K562 (cell line): ENCODE results near the gene USP5. TPM values are rescaled to one million over a fixed set of nuclear protein-coding genes. Genes with fewer than 3 reads are reported as not detected.
A peak's percentile ranks its signal among the peaks of the same experiment; 100 is the strongest.

Experiments
- BRF1 ChIP-seq: IDR thresholded peaks from 3 replicates; pipeline ENCODE4 v1.6.1; 2011; ENCODE audit warnings: borderline replicate concordance, mild to moderate bottlenecking; ENCODE audit not compliant: insufficient read length; ENCODE audit errors: extremely low read depth
- CBFA2T2 ChIP-seq: fragments of 450-650 bp; conservative IDR thresholded peaks from 2 replicates; pipeline ENCODE4 v1.6.1; 2017; ENCODE audit warnings: mild to moderate bottlenecking
- CREM ChIP-seq: IDR thresholded peaks from 2 replicates; pipeline ENCODE4 v1.6.1; 2014; ENCODE audit warnings: antibody characterized with exemption, low read depth
- DACH1 ChIP-seq: fragments of 450-650 bp; IDR thresholded peaks from 2 replicates; pipeline ENCODE4 v1.6.1; 2018; ENCODE audit not compliant: partially characterized antibody
- EP300 ChIP-seq: IDR thresholded peaks from 2 replicates; pipeline ENCODE4 v1.6.1; 2012; ENCODE audit warnings: low read length, improper control_type of control experiment
- FOXA1 ChIP-seq: fragments of 450-650 bp; IDR thresholded peaks from 2 replicates; pipeline ENCODE4 v1.6.1; 2016; ENCODE audit warnings: mild to moderate bottlenecking, borderline replicate concordance
- FOXJ3 ChIP-seq: sonication (generic); formaldehyde crosslinking; IDR thresholded peaks from 2 replicates; pipeline ENCODE4 v1.4.0; 2020; ENCODE audit warnings: mild to moderate bottlenecking, missing genetic modification reagents
- GMEB1 ChIP-seq: fragments of 250-450 bp; sonication (Bioruptor Pico); IDR thresholded peaks from 2 replicates; pipeline ENCODE4 v1.4.0; 2020; ENCODE audit warnings: mild to moderate bottlenecking
- HDAC6 ChIP-seq: IDR thresholded peaks from 2 replicates; pipeline ENCODE4 v1.6.1; 2012; ENCODE audit warnings: low read depth, mild to moderate bottlenecking, control low read depth, inconsistent platforms, low read length, moderate library complexity
- KDM4B ChIP-seq, 2 experiments: fragments of 450-650 bp in 1 of 2; sonication (generic) in 1 of 2; IDR thresholded peaks; 2 replicates each; pipeline ENCODE4 v1.6.1; 2016 to 2017; ENCODE audit warnings: borderline replicate concordance in 2 of 2, antibody characterized with exemption in 1 of 2, low read depth in 1 of 2, mild to moderate bottlenecking in 1 of 2
- MTA3 ChIP-seq: fragments of 450-650 bp; formaldehyde crosslinking; IDR thresholded peaks from 2 replicates; pipeline ENCODE4 v1.6.1; 2017; ENCODE audit warnings: mild to moderate bottlenecking, borderline replicate concordance
- RBM39 ChIP-seq: fragments of 200-400 bp; formaldehyde crosslinking; optimal IDR thresholded peaks from 2 replicates; pipeline ENCODE3; 2018; ENCODE audit warnings: low read depth, low read length
- STAT6 ChIP-seq: sonication (generic); formaldehyde crosslinking; IDR thresholded peaks from 2 replicates; pipeline ENCODE4 v1.8.1; 2023; ENCODE audit warnings: mild to moderate bottlenecking, missing genetic modification reagents
- TEAD4 ChIP-seq, 2 experiments: sonication (generic) in 1 of 2; formaldehyde crosslinking in 1 of 2; IDR thresholded peaks; 2 replicates each; pipeline versions ENCODE4 v1.6.1 to v1.8.0; 2012 to 2022; ENCODE audit warnings: borderline replicate concordance in 1 of 2, inconsistent platforms in 1 of 2, low read length in 1 of 2, mild to moderate bottlenecking in 1 of 2, missing genetic modification reagents in 1 of 2
- VEZF1 ChIP-seq: fragments of 200-800 bp; sonication (Bioruptor generic); IDR thresholded peaks from 2 replicates; pipeline ENCODE4 v1.6.1; 2017; ENCODE audit warnings: missing genetic modification characterization, missing compliant biosample characterization
- YY1 ChIP-seq, 3 experiments: IDR thresholded peaks; 2 replicates each; pipeline ENCODE4 v1.6.1; 2011; ENCODE audit warnings: low read length in 2 of 3, mild to moderate bottlenecking in 2 of 3, moderate library complexity in 2 of 3, borderline replicate concordance in 1 of 3, control low read depth in 1 of 3, low read depth in 1 of 3; ENCODE audit not compliant: insufficient read depth in 3 of 3, insufficient replicate concordance in 2 of 3, control insufficient read depth in 1 of 3, insufficient read length in 1 of 3; ENCODE audit errors: extremely low read depth in 1 of 3
- ZNF146 ChIP-seq: IDR thresholded peaks from one replicate; pipeline ENCODE4 v1.6.1; 2018; ENCODE audit warnings: missing compliant biosample characterization; ENCODE audit not compliant: unreplicated experiment
- ZNF263 ChIP-seq: sonication (generic); formaldehyde crosslinking; IDR thresholded peaks from 2 replicates; pipeline ENCODE4 v1.8.0; 2022; ENCODE audit warnings: mild to moderate bottlenecking, missing genetic modification reagents, borderline replicate concordance
- ZNF445 ChIP-seq: fragments of 250-450 bp; sonication (Bioruptor Pico); IDR thresholded peaks from 2 replicates; pipeline ENCODE4 v1.4.0; 2020; ENCODE audit warnings: low read depth, mild to moderate bottlenecking, moderate library complexity
- ZNF644 ChIP-seq: fragments of 200-800 bp; sonication (Bioruptor generic); IDR thresholded peaks from 2 replicates; pipeline ENCODE4 v1.6.1; 2016; ENCODE audit warnings: low read depth, missing genetic modification characterization, missing compliant biosample characterization
- ZNF717 ChIP-seq: fragments of 250-450 bp; sonication (Bioruptor Pico); IDR thresholded peaks from 2 replicates; pipeline ENCODE4 v1.5.0; 2021
- polyA plus RNA-seq, 8 experiments: library from polyadenylated mRNA; depleted of rRNA in 4 of 8; stranded (reverse) in 5 of 8; unstranded in 3 of 8; fragments of >200 nt; fragmentation: Nextera tagmentation in 2 of 8; fragmentation: Illumina TruSeq in 1 of 8; extraction: Ambion mirVana in 2 of 8; extraction: Trizol in 1 of 8; gene quantifications; 2 replicates each; pipeline versions ENCODE4 v1.2.1 to v1.2.3, GENCODE V29; 2011 to 2014; ENCODE audit warnings: inconsistent platforms in 1 of 8, missing spikeins in 1 of 8
- total RNA-seq, 7 experiments: library from RNA; depleted of rRNA in 6 of 7; stranded (reverse); fragments of >200 nt in 6 of 7; fragmentation: Illumina TruSeq in 2 of 7; extraction: Trizol in 2 of 7; gene quantifications; 2 replicates each; pipeline versions ENCODE4 v1.2.1 to v1.2.3, GENCODE V29; 2011 to 2021; ENCODE audit warnings: low replicate concordance in 1 of 7

Gene USP5
- total and polyA plus RNA-seq, 9 of the 15 experiments (the other 6 are each of a cell fraction or from before 2014, with no cell fraction given), result 1.4 to 107 (median 48.6) TPM

- TF ChIP-seq TEAD4 (IDR thresholded peaks at IDR 0.05; ENCODE audit: low read length), result no peak
- peak; percentile 58; the same call in 1 of the 2 replicates for TF ChIP-seq TEAD4 (CRISPR knock-in tag; IDR thresholded peaks at IDR 0.05; ENCODE audit: borderline replicate concordance)
- TF ChIP-seq HDAC6, result no peak
- TF ChIP-seq STAT6 (CRISPR knock-in tag), result no peak
- no peak for TF ChIP-seq ZNF717 (CRISPR knock-in tag)
- TF ChIP-seq ZNF146, result no peak
- TF ChIP-seq MTA3, result 0 out of 2 replicates have a peak, but pooled peaks have one; percentile 29
- no peak for TF ChIP-seq CBFA2T2
- TF ChIP-seq DACH1, result no peak
- TF ChIP-seq GMEB1, result peak; percentile 82
- TF ChIP-seq CREM, result peak; percentile 42; the same call in 1 of the 2 replicates
- no peak for TF ChIP-seq EP300
- TF ChIP-seq ZNF263 (CRISPR knock-in tag), result no peak
- TF ChIP-seq FOXJ3 (CRISPR knock-in tag), result no peak
- no peak for TF ChIP-seq ZNF445
- TF ChIP-seq KDM4B (IDR thresholded peaks at IDR 0.05; ENCODE audit: borderline replicate concordance in 2 of 2, low read depth in 1 of 2), result no peak
- no peak for TF ChIP-seq RBM39
- no peak for TF ChIP-seq ZNF644 (tag)
- TF ChIP-seq FOXA1, result no peak
- no peak for TF ChIP-seq BRF1
- peak; percentile 13 to 91 (median 78) for TF ChIP-seq YY1 (IDR thresholded peaks at IDR 0.05; ENCODE audit: borderline replicate concordance in 1 of 3, control insufficient read depth in 1 of 3, extremely low read depth in 1 of 3, insufficient read depth in 3 of 3, insufficient read length in 1 of 3, insufficient replicate concordance in 2 of 3, low read depth in 1 of 3, low read length in 2 of 3)
- TF ChIP-seq VEZF1, result no peak; the same call in 1 of the 2 replicates
Measured at GRCh38 chr12:6867413-6868210, 15.7 kb downstream of the USP5 start, which contains the start of gene TPI1 (continued).
